B cell (primary cell): ENCODE data around the gene DKKL1. TPM values are rescaled to one million over a fixed set of nuclear protein-coding genes. Genes with fewer than 3 reads are reported as not detected.

ENCODE experiments used
- ATAC-seq: fragments of 200-7000 bp; cut with Tn5 transposase; one replicate; pipeline ENCODE4 v1.10.0; 2021; ENCODE audit warnings: low read depth, mild to moderate bottlenecking, moderate number of reproducible peaks, moderate library complexity
- CTCF ChIA-PET: fragments of 350-600 bp; sonication (Branson Sonifier 250); formaldehyde crosslinking; loops from one replicate; lab custom pipeline; 2021; ENCODE audit warnings: antibody characterized with exemption, inconsistent platforms; lab: Charles Lee
- POLR2A ChIA-PET: fragments of 350-600 bp; sonication (Branson Sonifier 250); formaldehyde crosslinking; loops from one replicate; lab custom pipeline; 2021; ENCODE audit warnings: antibody characterized with exemption; lab: Charles Lee
- DNase-seq: peaks from one replicate; pipeline ENCODE4 v3.0.0; 2013
- H2AFZ ChIP-seq: 2 replicates; pipeline ENCODE4 v1.6.1; 2012; ENCODE audit warnings: mild to moderate bottlenecking, low read depth, low read length; ENCODE audit not compliant: insufficient read depth, poor library complexity, severe bottlenecking
- H3K27ac ChIP-seq, 2 donors: 1 replicate in 1 of 2; 2 replicates in 1 of 2; pipeline ENCODE4 v1.5.1; 2012 to 2013; ENCODE audit warnings: low read length in 2 of 2, mild to moderate bottlenecking in 2 of 2, moderate library complexity in 1 of 2
- H3K27me3 ChIP-seq, 4 experiments: fragments of 200-600 bp in 1 of 4; sonication (generic) in 1 of 4; replicated peaks in 1 of 4; 1 replicate in 2 of 4; 2 replicates in 2 of 4; pipeline versions ENCODE4 v1.6.1 to v1.7.0; 2013 to 2016; ENCODE audit warnings: low read length in 3 of 4, mild to moderate bottlenecking in 2 of 4, mixed read lengths in 1 of 4, moderate library complexity in 1 of 4; ENCODE audit not compliant: insufficient read depth in 4 of 4, control insufficient read depth in 3 of 4; ENCODE audit errors: control extremely low read depth in 1 of 4
- H3K36me3 ChIP-seq, 2 experiments: replicated peaks in 1 of 2; 1 replicate in 1 of 2; 2 replicates in 1 of 2; pipeline versions ENCODE4 v1.6.1 to v1.7.1; 2013; ENCODE audit warnings: low read length in 1 of 2; ENCODE audit not compliant: insufficient read depth in 2 of 2, control insufficient read depth in 1 of 2; ENCODE audit errors: control extremely low read depth in 1 of 2, extremely low read depth in 1 of 2
- H3K4me1 ChIP-seq, 2 donors: fragments of 200-600 bp in 1 of 2; sonication (generic) in 1 of 2; 1 replicate in 1 of 2; 2 replicates in 1 of 2; pipeline versions ENCODE4 v1.5.1 to v1.6.1; 2013 to 2017; ENCODE audit warnings: low read length in 2 of 2; ENCODE audit not compliant: control insufficient read depth in 2 of 2, insufficient read depth in 2 of 2
- H3K4me2 ChIP-seq: replicated peaks from 2 replicates; pipeline ENCODE3; 2012; ENCODE audit warnings: mild to moderate bottlenecking, low read depth, low read length; ENCODE audit not compliant: poor library complexity, severe bottlenecking
- H3K4me3 ChIP-seq, 5 experiments: fragments of 200-600 bp in 1 of 5; sonication (generic) in 1 of 5; 1 replicate in 3 of 5; 2 replicates in 2 of 5; pipeline versions ENCODE4 v1.5.1 to v1.7.0; 2011 to 2016; ENCODE audit warnings: low read length in 4 of 5, mild to moderate bottlenecking in 4 of 5, low read depth in 2 of 5, control low read depth in 1 of 5, moderate library complexity in 1 of 5; ENCODE audit not compliant: insufficient read depth in 1 of 5; ENCODE audit errors: control extremely low read depth in 1 of 5, extremely low read depth in 1 of 5
- H3K79me2 ChIP-seq: fragments of 200-600 bp; sonication (generic); one replicate; pipeline ENCODE4 v1.6.0; 2016; ENCODE audit warnings: low read length; ENCODE audit not compliant: control insufficient read depth, insufficient read depth
- H3K9ac ChIP-seq: fragments of 200-600 bp; sonication (generic); 2 replicates; pipeline ENCODE4 v1.6.1; 2017; ENCODE audit warnings: mild to moderate bottlenecking, low read length, moderate library complexity
- H3K9me3 ChIP-seq, 3 donors: one replicate each; pipeline versions ENCODE4 v1.6.1 to v1.7.1; 2013; ENCODE audit warnings: low read length in 2 of 3; ENCODE audit not compliant: control insufficient read depth in 2 of 3, insufficient read depth in 1 of 3; ENCODE audit errors: control extremely low read depth in 1 of 3
- H4K20me1 ChIP-seq: 2 replicates; pipeline ENCODE4 v1.6.0; 2012; ENCODE audit warnings: mild to moderate bottlenecking, low read length; ENCODE audit not compliant: insufficient read depth, control insufficient read depth, poor library complexity, severe bottlenecking
- H3K27ac Mint-ChIP-seq: one replicate; pipeline ENCODE4 v1.8.0; 2021; ENCODE audit warnings: mixed read lengths
- H3K27me3 Mint-ChIP-seq: one replicate; pipeline ENCODE4 v1.8.0; 2021; ENCODE audit warnings: mixed read lengths
- H3K4me1 Mint-ChIP-seq: one replicate; pipeline ENCODE4 v1.8.0; 2021; ENCODE audit warnings: mixed read lengths
- H3K4me3 Mint-ChIP-seq: one replicate; pipeline ENCODE4 v1.8.0; 2021; ENCODE audit warnings: mixed read lengths
- H3K9me3 Mint-ChIP-seq: one replicate; pipeline ENCODE4 v1.8.0; 2022; ENCODE audit warnings: mixed read lengths; ENCODE audit not compliant: insufficient read depth
- CTCF ChIP-seq: fragments of 200-600 bp; IDR thresholded peaks from one replicate; pipeline ENCODE4 v1.8.0; 2022; ENCODE audit warnings: antibody characterized with exemption, mild to moderate bottlenecking
- EZH2 ChIP-seq: IDR thresholded peaks from 2 replicates; pipeline ENCODE4 v1.6.1; 2012; ENCODE audit warnings: borderline replicate concordance, low read depth, mild to moderate bottlenecking, moderate library complexity, low read length; ENCODE audit not compliant: insufficient read depth, poor library complexity, severe bottlenecking
- WGBS: methylation state at CpG from one replicate; pipeline ENCODE4 v1.1.5; 2013; ENCODE audit warnings: missing lambda C conversion rate; ENCODE audit not compliant: insufficient coverage; 5-methylcytosine and 5-hydroxymethylcytosine counted together
- intact Hi-C: fragments of 100-400 bp; cut with micrococcal nuclease; formaldehyde crosslinking; loops from one replicate; pipeline ENCODE4 v1.10.0; 2022
- polyA plus RNA-seq: library from polyadenylated mRNA; depleted of rRNA; stranded (reverse); fragments of >200 nt; gene quantifications from 2 replicates; pipeline ENCODE4 v1.2.3, GENCODE V29; 2012
- total RNA-seq, 2 donors: library from RNA; stranded (reverse); fragments of 120-200 nt in 1 of 2; gene quantifications; 1 replicate in 1 of 2; 2 replicates in 1 of 2; pipeline versions ENCODE4 v1.2.3 to v1.2.4, GENCODE V29; 2013 to 2022

Gene DKKL1
- total and polyA plus RNA-seq, 2 donors (not counting 1 experiment from before 2014, with no cell fraction given), result 1.2 to 1.6 TPM

DNA sequence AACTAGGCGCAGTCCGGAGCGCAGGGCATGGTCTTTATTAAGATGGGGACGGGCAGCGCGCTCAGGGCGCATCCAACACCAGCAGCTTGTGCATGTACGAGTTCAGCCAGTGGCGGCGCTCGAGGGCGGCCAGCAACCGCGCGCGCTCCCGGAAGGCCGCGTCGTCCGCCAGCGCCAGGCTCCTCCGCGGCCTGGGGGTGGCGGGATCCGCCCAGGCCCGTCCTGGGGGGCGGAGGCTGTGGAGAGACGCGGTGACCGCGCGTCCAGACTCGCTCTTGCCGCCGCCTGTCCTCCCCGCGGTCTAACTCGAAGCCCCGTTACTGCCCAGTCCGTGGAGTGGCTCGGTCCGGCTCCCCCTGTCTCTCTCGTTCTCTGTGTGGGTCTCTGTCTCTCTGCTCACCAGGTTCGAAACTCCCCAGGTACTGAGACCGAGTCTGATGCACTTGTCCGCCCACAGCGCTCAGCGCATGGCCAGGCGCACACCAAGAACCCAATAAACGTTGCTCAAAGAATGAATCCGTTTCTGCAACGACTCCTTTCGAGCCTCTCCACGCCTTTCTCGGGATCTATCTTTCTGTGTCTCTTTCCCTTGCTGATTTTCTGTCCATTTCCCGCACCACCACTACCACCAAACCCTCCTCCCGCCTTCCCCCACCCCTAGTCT, 58.9 kb downstream of the DKKL1 start:
- H3K4me1 Mint-ChIP-seq, result peaks cover 59% of the 10 kb centered on the region
- DNase-seq (peak; percentile 67), ATAC-seq (no peak)
- no peaks in the 10 kb centered on the region for H4K20me1 ChIP-seq
- no peak overlapping the region for H3K27ac ChIP-seq
- H2AFZ ChIP-seq, result peak overlapping the region; percentile 38
- H3K27me3 Mint-ChIP-seq, result peaks cover 86% of the 10 kb centered on the region
- H3K4me3 Mint-ChIP-seq, result peak overlapping the region; percentile 78
- H3K9me3 ChIP-seq, result peaks cover 0 to 39% (median 0%) of the 10 kb centered on the region in 3 donors
- H3K27me3 ChIP-seq, result peaks cover 0 to 98% (median 80%) of the 10 kb centered on the region in 4 experiments
- WGBS, result 5% methylated on average over 58 of the region's 58 CpGs
- peaks cover 54 to 59% of the 10 kb centered on the region in 2 donors for H3K4me1 ChIP-seq
- H3K27ac Mint-ChIP-seq, result peak overlapping the region; percentile 37
- ChIA-PET CTCF (interaction anchor here (1.0 kb wide), 1 partner anchor 32 kb away, joined by 3 read pairs; no protein-coding TSS in a partner anchor), POLR2A (interaction anchor here (0.6 to 1.9 kb wide), 2 partner anchors 13 to 35 kb away, joined by 4 to 5 read pairs; no protein-coding TSS in a partner anchor)
- H3K9ac ChIP-seq, result peak overlapping the region; percentile 38
- intact Hi-C loops, result no loop called here
- peak overlapping the region; percentile 78 for H3K4me2 ChIP-seq
- TF ChIP-seq CTCF (peak; percentile 47), EZH2 (no peak)
- H3K79me2 ChIP-seq, result no peaks in the 10 kb centered on the region
- no peaks in the 10 kb centered on the region for H3K9me3 Mint-ChIP-seq
- peak overlapping the region in 4 of 5 experiments; percentile 3 to 38 (median 24) for H3K4me3 ChIP-seq
- no peaks in the 10 kb centered on the region for H3K36me3 ChIP-seq
